Sigmoid colon (tissue), 7 donors: ENCODE measurements around the gene FHOD3. TPM values are rescaled to one million over a fixed set of nuclear protein-coding genes. Genes with fewer than 3 reads are reported as not detected.

Experiments used
- DNase-seq: peaks from one replicate; pipeline ENCODE4 v3.0.0-alpha.2; 2019
- H3K27ac ChIP-seq, 4 donors: fragments of 200-600 bp; sonication (generic); one replicate each; pipeline ENCODE4 v1.5.1; 2016 to 2019; ENCODE audit warnings: mild to moderate bottlenecking in 1 of 4
- H3K27me3 ChIP-seq, 3 donors: fragments of 200-600 bp; sonication (generic); one replicate each; pipeline ENCODE4 v1.5.1; 2019; ENCODE audit warnings: mild to moderate bottlenecking in 1 of 3
- H3K36me3 ChIP-seq, 4 donors: fragments of 200-600 bp; sonication (generic); one replicate each; pipeline ENCODE4 v1.5.1; 2016 to 2019
- H3K4me1 ChIP-seq, 4 donors: fragments of 200-600 bp; sonication (generic); one replicate each; pipeline ENCODE4 v1.5.1; 2017 to 2019
- H3K4me3 ChIP-seq, 4 donors: fragments of 200-600 bp; sonication (generic); one replicate each; pipeline ENCODE4 v1.5.1; 2017 to 2019; ENCODE audit warnings: mild to moderate bottlenecking in 2 of 4, moderate library complexity in 1 of 4
- H3K9me3 ChIP-seq, 4 donors: fragments of 200-600 bp in 3 of 4; sonication (generic) in 3 of 4; one replicate each; pipeline versions ENCODE4 v1.5.1 to v1.6.1; 2013 to 2019
- EP300 ChIP-seq, 4 donors: sonication (generic); formaldehyde crosslinking; IDR thresholded peaks; one replicate each; pipeline ENCODE4 v1.6.1; 2017; ENCODE audit warnings: antibody characterized with exemption in 4 of 4
- POLR2A ChIP-seq, 2 donors: fragments of 450-650 bp; IDR thresholded peaks; one replicate each; pipeline ENCODE4 v1.6.1; 2016; ENCODE audit warnings: antibody characterized with exemption in 2 of 2, mild to moderate bottlenecking in 2 of 2, moderate library complexity in 2 of 2
- POLR2AphosphoS5 ChIP-seq, 4 donors: sonication (generic); formaldehyde crosslinking; IDR thresholded peaks; one replicate each; pipeline ENCODE4 v1.6.1; 2017; ENCODE audit warnings: antibody characterized with exemption in 4 of 4
- WGBS, 2 donors: extraction: QIAGEN DNeasy Blood & Tissue Kit; methylation state at CpG; one replicate each; pipeline ENCODE4 v1.1.7; 2013; 5-methylcytosine and 5-hydroxymethylcytosine counted together
- intact Hi-C: fragments of 100-400 bp; cut with DNase I; formaldehyde crosslinking; loops from one replicate; pipeline ENCODE4 v1.15.1; 2023
- polyA plus RNA-seq, 3 donors: library from polyadenylated mRNA; stranded (reverse); fragments of 200-250 nt; gene quantifications; one replicate each; pipeline ENCODE4 v1.2.3, GENCODE V29; 2013
- total RNA-seq, 4 donors: library from RNA; depleted of rRNA; stranded (reverse); fragments of >200 nt; gene quantifications; one replicate each; pipeline ENCODE4 v1.1.0, GENCODE V29; 2016
- TF ChIP-seq, protein P1 (sequence below), 4 experiments: fragments of 450-650 bp in 3 of 4; fragments of 200-600 bp in 1 of 4; IDR thresholded peaks; one replicate each; pipeline ENCODE4 v1.5.1; 2016 to 2019; ENCODE audit warnings: antibody characterized with exemption in 4 of 4, mild to moderate bottlenecking in 3 of 4, moderate library complexity in 2 of 4
- donor health status: healthy with polysubstance abuse.
- donor health status: Bipolar disorder and iron deficiency.
- donor health status: healthy.

FHOD3 gene
- total and polyA plus RNA-seq, 7 donors, result 1.2 to 24.9 (median 9.5) TPM

DNA sequence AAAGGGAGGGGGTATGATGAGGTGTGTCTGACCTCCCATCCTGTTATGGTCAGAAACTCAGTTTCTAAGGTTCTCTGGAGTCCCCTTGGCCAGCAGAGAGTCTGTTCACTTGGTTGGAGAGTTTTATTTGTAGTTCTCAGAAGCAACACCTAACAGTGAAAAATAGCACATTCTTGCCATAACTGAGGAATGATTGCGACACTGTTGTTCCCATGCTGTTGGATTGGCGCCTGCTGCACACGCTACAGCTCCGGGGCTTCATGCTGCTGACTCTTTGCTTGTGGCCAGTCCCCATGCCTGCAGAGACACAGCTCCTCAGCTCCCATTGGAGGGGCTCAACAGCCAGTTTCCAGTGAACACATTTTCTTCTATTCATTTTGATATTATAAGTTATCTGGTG is 489.2 kb downstream of the FHOD3 start:
- Histone ChIP-seq H3K36me3 (peaks cover 0 to 30% (median 0%) of the 10 kb centered on the region in 4 donors), H3K27ac (peak overlapping the region in 3 of 4 donors; percentile 6 to 53 (median 22)), H3K4me3 (no peak overlapping the region), H3K9me3 (no peaks in the 10 kb centered on the region), H3K27me3 (no peaks in the 10 kb centered on the region), H3K4me1 (peaks cover 0 to 7% (median 0%) of the 10 kb centered on the region in 4 donors)
- WGBS, 2 donors, result 89 to 94% methylated on average over 4 of the region's 4 CpGs
- DNase-seq, result peak; percentile 82
- intact Hi-C loops, result no loop called here
- TF ChIP-seq, protein P1, sequence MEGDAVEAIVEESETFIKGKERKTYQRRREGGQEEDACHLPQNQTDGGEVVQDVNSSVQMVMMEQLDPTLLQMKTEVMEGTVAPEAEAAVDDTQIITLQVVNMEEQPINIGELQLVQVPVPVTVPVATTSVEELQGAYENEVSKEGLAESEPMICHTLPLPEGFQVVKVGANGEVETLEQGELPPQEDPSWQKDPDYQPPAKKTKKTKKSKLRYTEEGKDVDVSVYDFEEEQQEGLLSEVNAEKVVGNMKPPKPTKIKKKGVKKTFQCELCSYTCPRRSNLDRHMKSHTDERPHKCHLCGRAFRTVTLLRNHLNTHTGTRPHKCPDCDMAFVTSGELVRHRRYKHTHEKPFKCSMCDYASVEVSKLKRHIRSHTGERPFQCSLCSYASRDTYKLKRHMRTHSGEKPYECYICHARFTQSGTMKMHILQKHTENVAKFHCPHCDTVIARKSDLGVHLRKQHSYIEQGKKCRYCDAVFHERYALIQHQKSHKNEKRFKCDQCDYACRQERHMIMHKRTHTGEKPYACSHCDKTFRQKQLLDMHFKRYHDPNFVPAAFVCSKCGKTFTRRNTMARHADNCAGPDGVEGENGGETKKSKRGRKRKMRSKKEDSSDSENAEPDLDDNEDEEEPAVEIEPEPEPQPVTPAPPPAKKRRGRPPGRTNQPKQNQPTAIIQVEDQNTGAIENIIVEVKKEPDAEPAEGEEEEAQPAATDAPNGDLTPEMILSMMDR (IDR thresholded peaks at IDR 0.05), result no peak
- TF ChIP-seq POLR2A (IDR thresholded peaks at IDR 0.05) (no peak), EP300 (IDR thresholded peaks at IDR 0.05) (no peak), POLR2AphosphoS5 (IDR thresholded peaks at IDR 0.05) (peak in 1 of 4 donors; percentile 9)

DNA sequence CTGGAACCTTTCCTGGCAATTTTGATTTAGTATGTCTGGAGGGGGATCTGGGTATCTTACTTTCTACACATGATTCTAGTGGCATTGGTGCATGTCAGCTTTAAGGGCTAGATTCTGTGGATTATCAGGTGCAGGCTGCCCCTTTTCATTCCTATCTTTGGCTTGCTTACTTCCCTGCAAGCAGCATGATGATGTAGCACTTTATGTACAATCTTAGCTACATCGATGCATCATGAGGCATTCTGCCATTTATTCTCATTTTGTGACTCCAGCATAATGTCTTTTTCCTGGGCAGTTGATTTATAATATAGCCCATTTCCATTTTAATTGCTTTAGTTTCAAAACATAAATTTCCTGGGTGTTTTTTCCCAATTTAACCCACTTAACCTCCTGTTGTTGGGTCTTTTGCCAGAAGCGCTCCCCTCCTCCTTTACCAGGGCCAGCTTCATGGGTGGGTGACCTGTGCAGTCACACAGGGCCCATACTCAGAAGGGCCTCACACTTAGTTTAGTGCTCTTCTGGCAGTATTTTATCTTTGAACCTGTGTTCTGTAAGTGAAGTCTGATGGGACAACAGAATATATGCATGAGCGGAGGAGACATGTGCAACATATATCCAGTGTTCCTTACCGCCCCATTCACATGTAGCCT is 495.2 kb downstream of the FHOD3 start:
- no peaks in the 10 kb centered on the region for H3K27me3 ChIP-seq
- H3K27ac ChIP-seq, result no peak overlapping the region
- WGBS, 2 donors, result 98 to 99% methylated on average over 4 of the region's 4 CpGs
- peaks cover 0 to 60% (median 5%) of the 10 kb centered on the region in 4 donors for H3K36me3 ChIP-seq
- H3K4me1 ChIP-seq, result no peaks in the 10 kb centered on the region
- intact Hi-C loops, result no loop called here
- no peak for DNase-seq
- no peaks in the 10 kb centered on the region for H3K9me3 ChIP-seq
- no peak for TF ChIP-seq EP300 (IDR thresholded peaks at IDR 0.05)
- TF ChIP-seq, protein P1 (IDR thresholded peaks at IDR 0.05), result no peak
- no peak for TF ChIP-seq POLR2AphosphoS5 (IDR thresholded peaks at IDR 0.05)
- no peak for TF ChIP-seq POLR2A (IDR thresholded peaks at IDR 0.05)
- H3K4me3 ChIP-seq, result no peak overlapping the region

DNA sequence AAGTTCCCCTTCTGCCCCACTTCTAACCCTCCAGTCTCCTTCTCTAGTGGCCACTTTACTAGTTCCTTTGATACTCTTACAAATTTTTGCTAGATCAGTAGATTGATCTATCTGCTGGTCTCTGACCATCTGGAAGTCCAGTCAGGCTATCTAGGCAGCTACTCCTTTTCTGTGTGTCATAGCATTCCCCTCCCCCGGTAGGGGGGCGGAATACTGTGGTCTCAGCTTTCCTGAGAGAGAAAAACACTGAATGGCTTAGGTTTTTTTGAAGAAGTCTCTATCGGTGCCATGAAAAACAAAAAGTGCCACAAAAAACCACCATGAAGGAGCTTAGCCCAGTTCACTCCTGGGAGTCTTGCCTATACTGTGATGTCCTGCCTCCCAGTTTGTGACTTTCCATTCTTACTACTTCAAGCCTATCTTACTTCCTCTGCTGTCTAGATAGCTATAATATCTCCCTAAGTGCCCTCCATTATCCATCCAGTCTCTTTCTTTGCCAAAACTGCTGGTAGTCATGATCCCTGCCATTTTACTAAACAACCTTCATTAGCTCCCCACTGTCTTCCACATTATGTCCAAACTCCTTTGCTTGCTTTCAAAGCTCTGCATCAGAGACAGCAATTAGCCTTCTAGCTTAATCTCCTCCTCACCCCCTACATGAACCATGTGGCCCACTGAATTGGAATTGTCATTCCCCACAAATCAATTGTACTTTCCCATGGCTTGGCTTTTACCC is 501.4 kb downstream of the FHOD3 start:
- TF ChIP-seq EP300 (IDR thresholded peaks at IDR 0.05) (no peak), POLR2A (IDR thresholded peaks at IDR 0.05) (no peak), POLR2AphosphoS5 (IDR thresholded peaks at IDR 0.05) (no peak)
- TF ChIP-seq, protein P1 (IDR thresholded peaks at IDR 0.05), result no peak
- H3K4me3 ChIP-seq, result no peak overlapping the region
- 98 to 99% methylated on average over 3 of the region's 3 CpGs for WGBS, 2 donors
- DNase-seq, result no peak
- H3K27ac ChIP-seq, result no peak overlapping the region
- intact Hi-C loops, result no loop called here
- no peaks in the 10 kb centered on the region for H3K9me3 ChIP-seq
- peaks cover 0 to 84% (median 19%) of the 10 kb centered on the region in 4 donors for H3K36me3 ChIP-seq
- no peaks in the 10 kb centered on the region for H3K27me3 ChIP-seq
- no peaks in the 10 kb centered on the region for H3K4me1 ChIP-seq

DNA sequence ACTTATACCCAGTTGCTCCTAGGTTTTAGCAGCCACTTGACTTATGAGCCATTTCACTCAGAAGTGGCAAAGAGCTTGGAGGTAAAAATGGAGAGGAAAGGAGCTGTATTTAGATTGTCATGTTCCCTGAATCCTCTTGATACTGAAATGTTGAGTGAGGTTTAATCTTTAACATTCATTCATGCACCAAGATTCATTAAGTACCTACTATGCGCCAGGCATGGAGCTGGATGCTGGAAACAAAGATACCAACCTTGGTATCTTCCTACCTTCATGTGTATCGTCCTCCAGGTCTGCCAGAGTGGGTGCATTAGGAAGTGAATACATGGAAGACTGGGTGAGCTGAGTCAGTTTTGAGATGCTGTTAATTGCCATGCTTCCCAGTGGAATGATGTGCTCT is 507.6 kb downstream of the FHOD3 start:
- intact Hi-C loops, result no loop called here
- Histone ChIP-seq H3K4me3 (no peak overlapping the region), H3K27me3 (no peaks in the 10 kb centered on the region), H3K9me3 (no peaks in the 10 kb centered on the region), H3K36me3 (peaks cover 0 to 70% (median 17%) of the 10 kb centered on the region in 4 donors), H3K27ac (no peak overlapping the region), H3K4me1 (no peaks in the 10 kb centered on the region)
- DNase-seq, result no peak
- WGBS, 2 donors, result 95 to 99% methylated on average over 2 of the region's 2 CpGs
- no peak for TF ChIP-seq POLR2A (IDR thresholded peaks at IDR 0.05)
- no peak for TF ChIP-seq EP300 (IDR thresholded peaks at IDR 0.05)
- TF ChIP-seq, protein P1 (IDR thresholded peaks at IDR 0.05), result no peak
- TF ChIP-seq POLR2AphosphoS5 (IDR thresholded peaks at IDR 0.05), result no peak
